ENCODE measurements around the gene DEAF1.

The DEAF1 gene

DNA sequence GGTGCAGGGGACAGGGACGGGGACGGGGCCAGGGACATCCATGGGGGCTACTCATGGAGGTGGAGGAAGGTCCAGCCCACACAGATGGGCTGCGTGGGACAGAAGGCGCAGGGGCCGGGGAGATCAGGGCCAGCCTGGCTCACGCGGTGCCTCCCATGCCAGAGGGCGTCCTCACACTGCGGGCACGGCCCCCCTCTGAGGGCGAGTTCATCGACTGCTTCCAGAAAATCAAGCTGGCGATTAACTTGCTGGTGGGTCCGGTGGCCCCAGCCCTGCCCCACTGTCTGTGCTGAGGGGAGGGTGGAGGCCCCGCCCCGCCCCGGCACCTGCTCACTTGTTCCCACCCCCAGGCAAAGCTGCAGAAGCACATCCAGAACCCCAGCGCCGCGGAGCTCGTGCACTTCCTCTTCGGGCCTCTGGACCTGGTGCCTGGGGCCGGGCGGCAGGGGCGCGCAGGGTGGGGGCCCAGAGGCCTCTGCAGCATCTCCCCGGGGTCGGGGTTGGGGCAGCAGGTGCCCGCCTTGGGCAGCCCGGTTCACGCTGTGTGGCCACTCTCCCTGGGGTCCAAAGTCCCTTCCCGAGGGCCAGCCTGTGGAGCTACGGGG lies 26.8 kb upstream of the DEAF1 start:
- Histone ChIP-seq H3K4me1 (ENCODE audit: low read depth, poor library complexity, severe bottlenecking) (peaks cover 52% of the 10 kb centered on the region), H3K79me2 (ENCODE audit: insufficient read depth, low read depth) (no peaks in the 10 kb centered on the region), H4K20me1 (ENCODE audit: insufficient read depth) (no peaks in the 10 kb centered on the region), H3K36me3 (ENCODE audit: insufficient read depth) (no peaks in the 10 kb centered on the region), H3K27ac (no peak overlapping the region), H2AFZ (ENCODE audit: low read depth) (peak overlapping the region; percentile 76), H3K4me2 (peak overlapping the region; percentile 97), H3K9ac (no peak overlapping the region; the same call in 1 of the 2 replicates), H3K27me3 (ENCODE audit: insufficient read depth, low read depth) (peaks cover 17% of the 10 kb centered on the region), H3K4me3 (IDR thresholded peaks at IDR 0.05; ENCODE audit: insufficient read depth, low read depth, low read length) (no peak overlapping the region)
- TF ChIP-seq, protein P1, sequence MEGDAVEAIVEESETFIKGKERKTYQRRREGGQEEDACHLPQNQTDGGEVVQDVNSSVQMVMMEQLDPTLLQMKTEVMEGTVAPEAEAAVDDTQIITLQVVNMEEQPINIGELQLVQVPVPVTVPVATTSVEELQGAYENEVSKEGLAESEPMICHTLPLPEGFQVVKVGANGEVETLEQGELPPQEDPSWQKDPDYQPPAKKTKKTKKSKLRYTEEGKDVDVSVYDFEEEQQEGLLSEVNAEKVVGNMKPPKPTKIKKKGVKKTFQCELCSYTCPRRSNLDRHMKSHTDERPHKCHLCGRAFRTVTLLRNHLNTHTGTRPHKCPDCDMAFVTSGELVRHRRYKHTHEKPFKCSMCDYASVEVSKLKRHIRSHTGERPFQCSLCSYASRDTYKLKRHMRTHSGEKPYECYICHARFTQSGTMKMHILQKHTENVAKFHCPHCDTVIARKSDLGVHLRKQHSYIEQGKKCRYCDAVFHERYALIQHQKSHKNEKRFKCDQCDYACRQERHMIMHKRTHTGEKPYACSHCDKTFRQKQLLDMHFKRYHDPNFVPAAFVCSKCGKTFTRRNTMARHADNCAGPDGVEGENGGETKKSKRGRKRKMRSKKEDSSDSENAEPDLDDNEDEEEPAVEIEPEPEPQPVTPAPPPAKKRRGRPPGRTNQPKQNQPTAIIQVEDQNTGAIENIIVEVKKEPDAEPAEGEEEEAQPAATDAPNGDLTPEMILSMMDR (conservative IDR thresholded peaks at IDR 0.05; ENCODE audit: low read depth, low read length) = no peak

DNA sequence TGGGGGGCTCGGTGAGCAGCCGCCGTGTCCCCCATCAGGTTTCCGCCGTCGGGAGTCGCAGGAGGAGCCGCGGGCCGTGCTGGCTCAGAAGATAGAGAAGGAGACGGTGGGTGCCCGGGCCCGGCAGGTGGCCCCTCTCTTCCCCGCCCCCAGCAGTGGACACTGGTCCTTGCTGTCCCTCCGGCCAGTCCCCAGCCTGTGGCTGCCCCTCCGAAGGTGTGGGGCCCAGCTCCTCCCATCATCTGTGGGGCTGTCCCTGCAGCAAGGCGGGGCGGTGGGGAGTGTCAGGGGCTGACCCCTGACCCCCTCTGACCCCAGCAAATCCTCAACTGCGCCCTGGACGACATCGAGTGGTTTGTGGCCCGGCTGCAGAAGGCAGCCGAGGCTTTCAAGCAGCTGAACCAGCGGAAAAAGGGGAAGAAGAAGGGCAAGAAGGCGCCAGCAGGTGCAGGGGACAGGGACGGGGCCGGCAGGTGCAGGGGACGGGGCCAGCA lies 26.3 kb upstream of the DEAF1 start:
- Histone ChIP-seq H3K4me2 (peak overlapping the region; percentile 97), H3K36me3 (ENCODE audit: insufficient read depth) (no peaks in the 10 kb centered on the region), H3K27ac (no peak overlapping the region), H3K9ac (no peak overlapping the region), H4K20me1 (ENCODE audit: insufficient read depth) (no peaks in the 10 kb centered on the region), H3K79me2 (ENCODE audit: insufficient read depth, low read depth) (no peaks in the 10 kb centered on the region), H3K27me3 (ENCODE audit: insufficient read depth, low read depth) (peaks cover 17% of the 10 kb centered on the region), H3K4me3 (IDR thresholded peaks at IDR 0.05; ENCODE audit: insufficient read depth, low read depth, low read length) (no peak overlapping the region), H3K4me1 (ENCODE audit: low read depth, poor library complexity, severe bottlenecking) (peaks cover 48% of the 10 kb centered on the region), H2AFZ (ENCODE audit: low read depth) (peak overlapping the region; percentile 76; the same call in 1 of the 2 replicates)
- TF ChIP-seq, protein P1 (conservative IDR thresholded peaks at IDR 0.05; ENCODE audit: low read depth, low read length) = no peak

DNA sequence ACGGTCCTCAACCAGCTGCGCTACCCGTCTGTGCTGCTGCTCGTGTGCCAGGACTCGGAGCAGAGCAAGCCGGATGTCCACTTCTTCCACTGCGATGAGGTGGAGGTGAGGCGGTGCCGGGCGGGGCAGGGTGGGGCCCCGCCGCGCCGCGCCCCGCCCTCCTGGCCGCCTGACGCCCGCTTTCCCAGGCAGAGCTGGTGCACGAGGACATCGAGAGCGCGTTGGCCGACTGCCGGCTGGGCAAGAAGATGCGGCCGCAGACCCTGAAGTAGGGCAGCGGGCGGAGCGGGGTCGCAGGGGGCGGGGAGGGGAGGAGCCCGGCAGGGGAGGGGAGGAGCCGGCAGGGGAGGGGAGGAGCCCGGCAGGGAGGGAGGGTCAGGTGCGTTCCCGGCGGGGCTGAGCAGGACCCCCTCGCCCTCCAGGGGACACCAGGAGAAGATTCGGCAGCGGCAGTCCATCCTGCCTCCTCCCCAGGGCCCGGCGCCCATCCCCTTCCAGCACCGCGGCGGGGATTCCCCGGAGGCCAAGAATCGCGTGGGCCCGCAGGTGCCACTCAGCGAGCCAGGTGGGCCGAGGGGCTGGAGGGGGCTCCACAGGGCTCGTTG lies 25.7 kb upstream of the DEAF1 start:
- no peak overlapping the region for H3K9ac ChIP-seq
- H3K27ac ChIP-seq = no peak overlapping the region
- no peak overlapping the region for H3K4me3 ChIP-seq (IDR thresholded peaks at IDR 0.05; ENCODE audit: insufficient read depth, low read depth, low read length)
- peak overlapping the region; percentile 97 for H3K4me2 ChIP-seq
- H2AFZ ChIP-seq (ENCODE audit: low read depth) = no peak overlapping the region; the same call in 1 of the 2 replicates
- peaks cover 17% of the 10 kb centered on the region for H3K27me3 ChIP-seq (ENCODE audit: insufficient read depth, low read depth)
- peaks cover 46% of the 10 kb centered on the region for H3K4me1 ChIP-seq (ENCODE audit: low read depth, poor library complexity, severe bottlenecking)
- H3K79me2 ChIP-seq (ENCODE audit: insufficient read depth, low read depth) = no peaks in the 10 kb centered on the region
- TF ChIP-seq, protein P1 (conservative IDR thresholded peaks at IDR 0.05; ENCODE audit: low read depth, low read length) = no peak
- no peaks in the 10 kb centered on the region for H4K20me1 ChIP-seq (ENCODE audit: insufficient read depth)
- H3K36me3 ChIP-seq (ENCODE audit: insufficient read depth) = no peaks in the 10 kb centered on the region

DNA sequence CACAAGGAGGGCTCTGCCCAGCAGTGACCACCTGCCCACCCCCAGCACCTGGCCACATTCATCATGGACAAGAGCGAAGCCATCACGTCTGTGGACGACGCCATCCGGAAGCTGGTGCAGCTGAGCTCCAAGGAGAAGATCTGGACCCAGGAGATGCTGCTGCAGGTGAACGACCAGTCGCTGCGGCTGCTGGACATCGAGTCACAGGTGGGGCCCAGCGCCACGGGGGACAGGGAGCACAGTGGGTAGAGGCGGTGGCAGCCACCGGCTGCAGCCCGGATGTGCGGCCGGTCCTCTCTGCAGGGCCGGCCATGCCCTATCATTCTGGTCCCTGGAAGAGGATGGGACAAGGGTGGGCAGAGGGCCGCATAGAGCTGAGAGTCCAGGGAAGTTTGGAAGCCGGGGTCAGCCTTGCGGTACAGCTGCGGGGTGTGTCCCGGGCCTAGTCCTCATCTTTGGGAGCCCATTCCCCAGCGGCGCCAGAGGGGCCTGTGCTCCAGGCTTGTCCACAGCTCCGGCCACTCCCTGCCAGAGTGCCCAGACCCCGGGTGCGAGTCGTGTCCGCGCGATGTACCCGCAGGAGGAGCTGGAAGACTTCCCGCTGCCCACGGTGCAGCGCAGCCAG lies 25.1 kb upstream of the DEAF1 start:
- Histone ChIP-seq H3K36me3 (ENCODE audit: insufficient read depth) (no peaks in the 10 kb centered on the region), H4K20me1 (ENCODE audit: insufficient read depth) (no peaks in the 10 kb centered on the region), H3K9ac (no peak overlapping the region), H3K4me1 (ENCODE audit: low read depth, poor library complexity, severe bottlenecking) (peaks cover 40% of the 10 kb centered on the region), H3K4me2 (no peak overlapping the region), H3K27ac (no peak overlapping the region), H3K79me2 (ENCODE audit: insufficient read depth, low read depth) (no peaks in the 10 kb centered on the region), H3K4me3 (IDR thresholded peaks at IDR 0.05; ENCODE audit: insufficient read depth, low read depth, low read length) (no peak overlapping the region), H2AFZ (ENCODE audit: low read depth) (no peak overlapping the region), H3K27me3 (ENCODE audit: insufficient read depth, low read depth) (peaks cover 17% of the 10 kb centered on the region)
- TF ChIP-seq, protein P1 (conservative IDR thresholded peaks at IDR 0.05; ENCODE audit: low read depth, low read length) = no peak

Data from KMS-11 (cell line).